ENCODE measurements around the gene RPL29.

RPL29 gene

GRCh38 chr3:51954105-51954504 is 41.6 kb downstream of the RPL29 start:
- DNase-seq (ENCODE audit: low read depth, low spot score) = no peak
- H3K27ac ChIP-seq = no peak overlapping the region

GRCh38 chr3:51953445-51953844 is 42.2 kb downstream of the RPL29 start:
- no peak for DNase-seq (ENCODE audit: low read depth, low spot score)
- no peak overlapping the region for H3K27ac ChIP-seq

GRCh38 chr3:51950899-51951298 is 44.8 kb downstream of the RPL29 start:
- DNase-seq (ENCODE audit: low read depth, low spot score) = no peak
- no peak overlapping the region for H3K27ac ChIP-seq

GRCh38 chr3:51949121-51949520 is 46.6 kb downstream of the RPL29 start:
- H3K27ac ChIP-seq = no peak overlapping the region
- no peak for DNase-seq (ENCODE audit: low read depth, low spot score)

- no peak overlapping the region for H3K27ac ChIP-seq
- no peak for DNase-seq (ENCODE audit: low read depth, low spot score)
Measured at GRCh38 chr3:51948016-51948580, 47.6 kb downstream of the RPL29 start.

GRCh38 chr3:51947215-51947900 is 48.3 kb downstream of the RPL29 start:
- no peak overlapping the region for H3K27ac ChIP-seq
- no peak for DNase-seq (ENCODE audit: low read depth, low spot score)

- H3K27ac ChIP-seq = no peak overlapping the region
- no peak for DNase-seq (ENCODE audit: low read depth, low spot score)
Measured at GRCh38 chr3:51946796-51947195, 48.9 kb downstream of the RPL29 start.

- no peak for DNase-seq (ENCODE audit: low read depth, low spot score)
- no peak overlapping the region for H3K27ac ChIP-seq
Measured at GRCh38 chr3:51945926-51946705, 49.6 kb downstream of the RPL29 start.

- DNase-seq (ENCODE audit: low read depth, low spot score) = no peak
- no peak overlapping the region for H3K27ac ChIP-seq
Measured at GRCh38 chr3:51945031-51945840, 50.5 kb downstream of the RPL29 start.

GRCh38 chr3:51944451-51945021 is 51.2 kb downstream of the RPL29 start:
- no peak overlapping the region for H3K27ac ChIP-seq
- DNase-seq (ENCODE audit: low read depth, low spot score) = no peak

Data from epithelial cell of prostate (primary cell).